Central memory CD8-positive, alpha-beta T cell (primary cell): Measurements from ENCODE around the gene LRRC36.
"Not testable (repeated sequence)": the region's sequence is repeated elsewhere in the genome, so short reads cannot be mapped to it uniquely, and the experiment has no call there.

Experiments
- ATAC-seq: fragments of 150-1000 bp; cut with Tn5 transposase; replicated peaks from 2 replicates; pipeline ENCODE4 v1.10.0; 2022; ENCODE audit warnings: mild to moderate bottlenecking, moderate FRiP score, moderate number of reproducible peaks; ENCODE audit not compliant: poor library complexity, severe bottlenecking; ENCODE audit errors: extremely low read depth
- DNase-seq, 2 donors: peaks; one replicate each; pipeline ENCODE4 v3.0.0; 2021; ENCODE audit warnings: low spot score in 2 of 2
- H3K27ac Mint-ChIP-seq: one replicate; pipeline ENCODE4 v1.8.0; 2022; ENCODE audit warnings: low read depth, mild to moderate bottlenecking, moderate library complexity, mixed read lengths
- H3K27me3 Mint-ChIP-seq: one replicate; pipeline ENCODE4 v1.8.0; 2022; ENCODE audit warnings: mixed read lengths
- H3K36me3 Mint-ChIP-seq: one replicate; pipeline ENCODE4 v1.8.0; 2022; ENCODE audit warnings: mild to moderate bottlenecking, moderate library complexity, mixed read lengths; ENCODE audit not compliant: insufficient read depth
- H3K4me1 Mint-ChIP-seq: one replicate; pipeline ENCODE4 v1.8.0; 2022; ENCODE audit warnings: mixed read lengths
- H3K4me3 Mint-ChIP-seq: one replicate; pipeline ENCODE4 v1.8.0; 2022; ENCODE audit warnings: mild to moderate bottlenecking, moderate library complexity, mixed read lengths
- H3K9me3 Mint-ChIP-seq: one replicate; pipeline ENCODE4 v1.8.0; 2022; ENCODE audit warnings: mixed read lengths

Gene LRRC36

DNA sequence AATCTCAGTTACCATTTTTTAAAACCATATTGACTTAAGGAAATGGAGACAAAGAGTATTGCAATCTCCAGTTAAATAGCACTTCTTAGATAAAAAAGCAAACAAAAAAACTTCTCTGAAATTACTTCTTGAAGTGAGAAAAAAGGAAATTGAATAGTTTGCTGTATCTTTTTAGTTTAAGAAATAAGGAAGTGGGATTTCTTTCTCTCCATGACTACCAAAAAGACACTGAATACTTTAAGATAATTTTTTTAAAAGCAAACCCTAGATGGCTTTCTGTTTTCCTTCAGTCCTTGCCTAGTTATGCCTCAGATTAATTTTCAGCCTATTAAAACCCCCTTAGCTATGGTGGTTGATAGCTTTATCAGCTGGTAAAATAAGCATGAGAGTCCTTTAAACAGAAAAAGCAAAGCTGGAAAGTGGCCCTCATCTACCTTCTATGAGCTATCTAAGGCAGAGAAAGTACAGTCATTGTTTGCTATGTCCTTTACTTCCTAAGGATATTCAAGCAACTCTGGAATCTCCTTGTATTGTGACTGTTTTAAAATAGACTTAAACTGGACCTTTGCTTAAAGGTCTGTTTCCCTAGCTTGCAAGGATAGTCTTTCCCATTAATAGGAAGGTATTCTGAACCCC is 38.1 kb downstream of the LRRC36 start:
- H3K4me3 Mint-ChIP-seq, result no peak overlapping the region
- H3K27ac Mint-ChIP-seq, result no peak overlapping the region
- no peaks in the 10 kb centered on the region for H3K27me3 Mint-ChIP-seq
- H3K36me3 Mint-ChIP-seq, result peaks cover 3% of the 10 kb centered on the region
- ATAC-seq (no peak), DNase-seq (no peak)
- H3K9me3 Mint-ChIP-seq, result no peaks in the 10 kb centered on the region
- peaks cover 5% of the 10 kb centered on the region for H3K4me1 Mint-ChIP-seq

DNA sequence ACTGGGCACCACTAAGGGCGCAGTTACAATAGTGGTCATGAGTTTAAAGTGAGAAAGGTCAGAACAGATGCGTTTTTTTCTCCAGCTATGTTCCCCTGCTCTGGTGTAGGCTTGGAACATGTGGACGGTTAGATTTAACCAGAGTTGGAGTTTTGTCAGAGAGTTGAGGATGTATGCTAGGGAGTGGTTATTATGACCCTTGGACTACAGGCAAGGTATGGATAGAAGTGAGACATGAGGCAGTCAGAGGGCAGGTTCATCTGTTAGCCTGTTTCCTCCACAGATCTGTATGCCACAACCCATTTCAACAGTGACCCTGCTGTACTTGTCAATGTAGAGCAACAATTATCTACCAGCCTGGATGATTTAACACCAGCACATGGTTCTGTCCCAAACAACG is 44.0 kb downstream of the LRRC36 start:
- peaks cover 7% of the 10 kb centered on the region for H3K27me3 Mint-ChIP-seq
- DNase-seq (no peak), ATAC-seq (no peak)
- H3K9me3 Mint-ChIP-seq, result no peaks in the 10 kb centered on the region
- H3K27ac Mint-ChIP-seq, result no peak overlapping the region
- H3K4me1 Mint-ChIP-seq, result no peaks in the 10 kb centered on the region
- no peak overlapping the region for H3K4me3 Mint-ChIP-seq
- peaks cover 2% of the 10 kb centered on the region for H3K36me3 Mint-ChIP-seq

DNA sequence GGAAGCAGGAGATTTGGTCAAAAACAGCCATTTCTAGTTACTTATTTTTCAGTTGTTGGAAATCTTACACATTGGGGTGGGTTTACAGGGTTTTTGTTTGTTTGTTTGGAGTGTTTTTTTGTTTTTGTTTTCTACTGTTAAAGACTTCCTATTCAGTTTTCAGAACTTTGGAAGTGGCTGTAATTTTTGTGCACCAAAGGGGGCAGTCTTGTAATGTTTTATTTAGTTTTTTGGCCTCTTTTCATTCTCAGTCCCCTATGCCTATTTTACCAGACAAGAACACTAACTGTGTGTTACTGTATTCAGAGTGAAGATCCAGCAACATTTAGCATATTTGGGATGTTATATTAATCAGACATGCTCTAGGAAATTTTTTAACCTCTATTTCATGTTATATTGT is 46.0 kb downstream of the LRRC36 start:
- H3K9me3 Mint-ChIP-seq, result no peaks in the 10 kb centered on the region
- H3K4me3 Mint-ChIP-seq, result no peak overlapping the region
- H3K27ac Mint-ChIP-seq, result no peak overlapping the region
- peaks cover 2% of the 10 kb centered on the region for H3K36me3 Mint-ChIP-seq
- ATAC-seq (no peak), DNase-seq (no peak)
- H3K27me3 Mint-ChIP-seq, result peaks cover 7% of the 10 kb centered on the region
- no peaks in the 10 kb centered on the region for H3K4me1 Mint-ChIP-seq

DNA sequence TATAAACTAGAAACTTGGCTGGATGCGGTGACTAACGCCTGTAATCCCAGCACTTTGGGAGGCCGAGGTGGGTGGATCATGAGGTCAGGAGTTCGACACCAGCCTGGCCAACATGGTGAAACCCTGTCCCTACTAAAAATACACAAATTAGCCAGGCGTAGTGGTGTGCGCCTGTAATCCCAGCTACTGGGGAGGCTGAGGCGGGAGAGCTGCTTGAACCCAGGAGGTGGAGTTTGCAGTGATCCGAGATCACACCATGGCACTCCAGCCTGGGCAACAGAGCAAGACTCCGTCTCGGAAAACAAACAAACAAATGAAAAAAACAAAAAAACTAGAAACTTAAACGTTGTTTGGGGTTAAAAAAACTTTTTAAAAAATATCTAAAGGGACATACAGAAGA is 49.4 kb downstream of the LRRC36 start:
- ATAC-seq, DNase-seq, H3K4me1 Mint-ChIP-seq, H3K4me3 Mint-ChIP-seq, H3K27ac Mint-ChIP-seq, H3K36me3 Mint-ChIP-seq, H3K9me3 Mint-ChIP-seq, H3K27me3 Mint-ChIP-seq: not testable (repeated sequence)

DNA sequence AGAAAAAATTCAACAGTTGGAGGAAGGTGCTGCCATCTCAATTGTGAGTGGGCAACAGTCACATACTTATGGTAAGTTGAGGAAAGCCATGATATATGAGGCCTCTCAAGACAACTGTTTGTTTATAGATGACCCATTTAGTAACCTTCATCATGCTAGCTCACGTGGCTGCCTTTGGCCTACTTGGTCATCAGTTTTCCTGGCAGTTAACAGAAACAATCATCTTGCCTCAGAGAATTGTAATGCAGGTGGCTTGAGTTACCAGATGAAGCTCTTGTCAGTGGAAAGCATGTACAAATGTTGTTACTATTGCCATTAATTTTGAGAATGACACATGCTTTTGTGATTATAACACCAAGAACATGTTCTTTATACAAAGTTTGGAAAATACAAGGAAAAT is 52.0 kb downstream of the LRRC36 start:
- Mint-ChIP-seq H3K9me3 (no peaks in the 10 kb centered on the region), H3K36me3 (peaks cover 2% of the 10 kb centered on the region), H3K4me3 (no peak overlapping the region), H3K4me1 (no peaks in the 10 kb centered on the region), H3K27ac (no peak overlapping the region), H3K27me3 (peaks cover 7% of the 10 kb centered on the region)
- DNase-seq (no peak), ATAC-seq (no peak)

DNA sequence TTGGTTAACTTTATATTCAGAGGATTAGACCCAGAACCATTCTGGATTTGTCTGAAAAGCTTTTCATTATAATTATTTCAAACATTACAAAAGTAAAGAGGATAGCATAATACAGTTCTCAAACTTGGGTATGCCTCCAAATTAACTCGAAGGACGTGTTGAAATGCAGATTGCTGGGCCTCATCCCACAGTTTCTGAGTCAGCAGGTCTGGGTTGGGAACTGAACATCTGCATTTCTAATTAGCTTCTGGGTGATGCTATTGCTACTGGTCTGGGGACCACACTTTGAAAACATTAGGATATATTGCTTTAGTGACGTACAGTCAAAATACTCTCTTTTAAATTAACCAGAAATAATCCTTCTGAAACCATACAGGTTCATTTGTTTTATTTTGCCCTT is 56.7 kb downstream of the LRRC36 start:
- ATAC-seq (no peak), DNase-seq (no peak)
- no peaks in the 10 kb centered on the region for H3K4me1 Mint-ChIP-seq
- no peaks in the 10 kb centered on the region for H3K9me3 Mint-ChIP-seq
- no peak overlapping the region for H3K27ac Mint-ChIP-seq
- H3K36me3 Mint-ChIP-seq, result no peaks in the 10 kb centered on the region
- H3K27me3 Mint-ChIP-seq, result no peaks in the 10 kb centered on the region
- H3K4me3 Mint-ChIP-seq, result no peak overlapping the region

DNA sequence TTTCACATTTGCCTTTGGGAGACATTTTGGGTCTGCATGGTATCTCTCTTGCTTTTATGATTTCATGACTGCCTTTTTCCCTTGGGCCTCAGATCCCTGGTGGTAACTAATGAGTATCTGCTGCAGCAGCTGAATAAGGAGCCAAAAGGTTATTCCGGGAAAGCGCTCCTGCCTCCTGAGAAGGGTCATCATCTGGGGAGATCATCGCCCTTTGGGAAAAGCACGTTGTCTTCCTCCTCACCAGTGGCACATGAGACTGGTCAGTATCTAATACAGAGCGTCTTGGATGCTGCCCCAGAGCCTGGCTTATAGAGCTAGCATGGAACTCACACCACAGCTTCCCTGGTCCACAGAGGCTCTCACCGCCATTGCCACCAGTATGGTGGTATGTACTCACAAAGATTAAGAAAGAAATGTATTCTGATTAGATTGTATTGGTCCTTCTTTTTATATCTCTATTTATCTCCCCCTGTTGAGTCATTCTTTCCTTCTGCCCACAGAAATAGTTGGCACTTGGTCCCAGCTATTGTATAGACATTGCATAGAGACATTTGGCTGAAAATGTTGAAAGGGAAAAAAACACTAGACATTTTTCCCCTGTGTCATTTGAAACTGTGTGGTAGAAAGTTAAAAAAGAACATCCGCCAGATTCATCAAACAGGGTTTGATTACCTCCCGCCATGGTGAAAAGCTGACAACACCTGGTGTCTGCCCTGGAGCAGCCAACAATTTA is 58.3 kb downstream of the LRRC36 start:
- Mint-ChIP-seq H3K27ac (no peak overlapping the region), H3K27me3 (no peaks in the 10 kb centered on the region), H3K9me3 (no peaks in the 10 kb centered on the region), H3K36me3 (no peaks in the 10 kb centered on the region), H3K4me3 (no peak overlapping the region), H3K4me1 (no peaks in the 10 kb centered on the region)
- no peak for ATAC-seq
- DNase-seq, result no peak

DNA sequence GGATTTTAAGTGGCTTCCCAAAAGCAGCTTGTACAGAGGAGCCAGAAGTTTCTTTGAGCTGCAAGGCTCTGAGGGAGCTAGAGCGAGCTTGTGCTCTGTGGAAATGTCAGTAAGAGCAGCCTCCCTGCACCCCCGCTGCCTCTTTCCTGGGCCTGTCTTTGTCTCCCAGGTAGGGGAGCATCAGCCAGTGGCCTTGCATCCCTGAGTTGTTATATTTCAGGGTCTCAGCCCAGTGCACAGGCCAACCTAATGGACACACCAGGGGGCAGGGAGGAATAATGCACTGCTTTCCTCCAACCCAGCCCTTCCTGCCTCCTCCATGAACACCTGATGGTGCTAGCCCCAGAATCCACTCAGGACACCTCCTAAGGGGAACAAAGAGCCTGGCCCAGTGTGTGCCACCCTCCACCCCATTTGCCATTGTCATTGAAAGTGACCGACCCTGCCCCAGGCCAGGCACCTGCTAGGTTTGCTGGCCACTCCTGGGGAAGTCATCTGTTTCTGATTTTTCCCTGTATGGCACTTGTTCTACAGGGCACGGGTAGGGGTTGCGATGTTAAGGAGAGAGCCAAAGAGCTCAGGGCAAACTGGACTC is 60.3 kb downstream of the LRRC36 start:
- H3K27ac Mint-ChIP-seq, result no peak overlapping the region
- ATAC-seq (no peak), DNase-seq (no peak)
- no peak overlapping the region for H3K4me3 Mint-ChIP-seq
- H3K27me3 Mint-ChIP-seq, result peaks cover 9% of the 10 kb centered on the region
- no peaks in the 10 kb centered on the region for H3K36me3 Mint-ChIP-seq
- no peaks in the 10 kb centered on the region for H3K9me3 Mint-ChIP-seq
- no peaks in the 10 kb centered on the region for H3K4me1 Mint-ChIP-seq

DNA sequence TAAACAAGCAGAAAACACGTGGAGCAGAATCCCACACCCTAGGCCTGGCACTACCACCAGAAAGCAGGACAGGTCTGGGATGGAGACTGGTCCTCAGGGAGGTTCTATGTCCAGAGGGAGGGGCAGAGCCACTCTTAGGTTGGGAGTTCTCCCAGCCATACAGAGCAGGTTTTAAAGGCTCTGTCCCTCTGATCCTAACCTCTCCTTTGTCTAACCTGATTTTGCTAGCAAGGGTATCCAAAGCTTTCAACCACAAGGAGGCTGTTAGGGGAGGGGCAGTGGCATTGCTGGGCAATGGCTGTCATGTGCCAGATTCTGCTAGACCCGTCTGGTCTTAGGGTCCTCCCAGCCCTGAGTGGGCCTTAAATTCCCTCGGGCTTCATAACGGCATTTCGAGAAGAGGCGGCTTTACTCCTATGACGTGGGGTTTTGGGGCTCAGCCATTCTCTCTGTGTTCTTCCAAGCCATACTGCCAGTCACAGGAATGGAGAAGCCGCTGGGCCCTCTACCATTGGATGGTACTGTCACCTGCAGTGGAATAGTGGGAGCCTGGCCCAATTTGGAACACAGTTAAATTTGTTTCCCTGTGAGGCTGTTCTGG is 61.0 kb downstream of the LRRC36 start:
- Mint-ChIP-seq H3K27me3 (peaks cover 16% of the 10 kb centered on the region), H3K27ac (no peak overlapping the region), H3K4me1 (no peaks in the 10 kb centered on the region), H3K36me3 (no peaks in the 10 kb centered on the region), H3K9me3 (no peaks in the 10 kb centered on the region), H3K4me3 (no peak overlapping the region)
- DNase-seq, result no peak
- ATAC-seq, result no peak

DNA sequence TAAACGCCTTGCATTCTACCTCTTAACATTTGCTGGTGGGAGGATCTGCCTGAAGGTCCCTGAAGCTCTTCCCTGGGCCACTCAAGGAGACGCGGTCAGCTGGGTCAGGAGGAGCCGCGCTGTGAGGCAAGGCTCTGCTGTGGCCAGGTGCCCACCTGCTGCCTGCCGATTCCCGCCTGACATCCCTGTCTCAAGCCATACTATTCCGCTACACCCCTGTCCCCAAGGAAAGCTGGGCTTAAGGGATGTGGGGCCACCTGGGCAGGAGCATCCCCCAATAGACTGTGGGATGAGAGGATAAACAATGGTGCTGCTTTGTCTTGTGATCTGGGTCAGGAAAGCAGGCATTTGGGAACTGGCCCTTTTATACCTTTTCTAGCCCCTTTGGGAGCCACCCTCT is 61.6 kb downstream of the LRRC36 start:
- no peak overlapping the region for H3K4me3 Mint-ChIP-seq
- no peaks in the 10 kb centered on the region for H3K36me3 Mint-ChIP-seq
- peaks cover 19% of the 10 kb centered on the region for H3K27me3 Mint-ChIP-seq
- DNase-seq, result no peak
- H3K27ac Mint-ChIP-seq, result no peak overlapping the region
- H3K4me1 Mint-ChIP-seq, result no peaks in the 10 kb centered on the region
- H3K9me3 Mint-ChIP-seq, result no peaks in the 10 kb centered on the region
- ATAC-seq, result no peak

DNA sequence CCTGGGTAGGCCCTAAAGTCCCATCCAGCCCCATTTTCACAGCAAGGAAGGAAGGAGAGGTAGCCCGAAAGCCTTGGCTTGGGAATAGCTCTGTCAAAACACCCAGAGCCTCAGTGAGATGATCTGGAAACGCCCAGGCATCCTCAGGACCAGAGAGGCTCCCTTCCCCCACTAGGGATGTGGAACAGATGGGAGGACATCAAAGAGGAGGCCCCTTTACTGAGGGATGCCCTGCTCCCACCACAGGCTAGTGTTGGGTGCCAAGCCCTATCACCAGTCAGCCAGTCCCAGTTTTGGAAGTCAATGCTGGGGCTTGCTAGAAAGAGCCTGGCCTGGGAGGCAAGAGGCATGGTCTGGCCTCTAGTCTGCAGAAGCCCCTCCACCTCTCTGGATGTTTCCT is 62.0 kb downstream of the LRRC36 start:
- no peaks in the 10 kb centered on the region for H3K36me3 Mint-ChIP-seq
- H3K9me3 Mint-ChIP-seq, result no peaks in the 10 kb centered on the region
- H3K4me1 Mint-ChIP-seq, result peaks cover 2% of the 10 kb centered on the region
- H3K27ac Mint-ChIP-seq, result no peak overlapping the region
- no peak for DNase-seq
- ATAC-seq, result no peak
- no peak overlapping the region for H3K4me3 Mint-ChIP-seq
- peaks cover 21% of the 10 kb centered on the region for H3K27me3 Mint-ChIP-seq

DNA sequence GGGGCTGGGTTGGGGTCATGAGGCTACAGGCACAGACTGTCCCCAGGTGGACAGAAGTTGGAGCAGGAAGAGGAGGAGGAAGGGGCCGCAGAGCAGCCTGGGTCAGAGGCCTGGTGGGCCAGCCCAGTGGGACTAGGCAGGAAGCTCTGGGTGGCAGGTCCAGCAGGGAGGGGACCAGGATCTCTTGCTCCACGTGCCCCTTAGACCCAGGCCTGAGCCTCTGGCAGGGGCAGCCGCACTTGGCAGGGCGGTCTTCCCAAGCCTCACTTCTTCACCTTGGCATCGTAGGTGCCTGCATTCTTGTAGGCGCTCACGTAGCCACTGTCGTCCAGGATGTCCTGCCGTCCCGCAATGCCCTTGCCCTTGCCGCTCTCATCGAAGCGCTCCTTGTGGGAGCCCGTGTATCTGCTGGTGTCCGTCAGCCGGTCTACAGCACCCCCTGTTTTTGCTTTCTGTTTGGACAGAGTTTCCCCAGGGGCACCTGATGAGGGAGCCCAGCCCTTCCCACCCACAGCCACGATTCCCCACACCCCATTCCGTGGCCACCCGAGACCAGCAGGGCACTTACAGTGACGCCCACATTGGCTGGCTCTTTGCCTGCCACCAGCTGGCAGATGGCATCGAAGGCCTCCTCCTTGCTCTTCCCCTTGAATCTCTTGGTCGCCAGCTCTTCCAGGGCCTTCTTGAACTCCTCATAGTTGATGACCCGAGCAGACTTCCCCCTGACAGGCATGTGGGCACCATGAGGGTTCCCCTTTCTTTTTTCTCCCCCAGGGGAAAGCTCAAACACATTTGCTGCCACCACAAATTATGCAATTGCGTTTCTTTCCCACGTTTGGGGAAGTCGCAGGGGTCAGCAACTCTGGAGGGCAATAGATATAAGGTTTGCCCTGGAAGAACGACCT is 63.5 kb downstream of the LRRC36 start:
- no peak overlapping the region for H3K4me3 Mint-ChIP-seq

More for the DNA sequence above, 63.5 kb downstream of the LRRC36 start:
- Mint-ChIP-seq H3K27ac (no peak overlapping the region), H3K27me3 (peaks cover 31% of the 10 kb centered on the region), H3K36me3 (peaks cover 3% of the 10 kb centered on the region), H3K9me3 (no peaks in the 10 kb centered on the region), H3K4me1 (peaks cover 10% of the 10 kb centered on the region)
- ATAC-seq (no peak), DNase-seq (no peak)
